OCI-LY1 (cell line): ENCODE data around the gene CD83.

Experiments used
- EZH2 ChIP-seq: fragments of 200-600 bp; sonication (generic), shearing (Covaris generic); IDR thresholded peaks from 2 replicates; pipeline ENCODE4 v1.8.0; 2017; ENCODE audit warnings: borderline replicate concordance, mixed run types, mild to moderate bottlenecking, antibody characterized with exemption, low read length, moderate library complexity, mixed read lengths
- TF ChIP-seq, protein P1 (sequence below): fragments of 200-600 bp; sonication (generic), shearing (Covaris generic); IDR thresholded peaks from 2 replicates; pipeline ENCODE4 v1.5.1; 2017; ENCODE audit warnings: mild to moderate bottlenecking, antibody characterized with exemption, low read length, moderate library complexity, mixed read lengths

DNA sequence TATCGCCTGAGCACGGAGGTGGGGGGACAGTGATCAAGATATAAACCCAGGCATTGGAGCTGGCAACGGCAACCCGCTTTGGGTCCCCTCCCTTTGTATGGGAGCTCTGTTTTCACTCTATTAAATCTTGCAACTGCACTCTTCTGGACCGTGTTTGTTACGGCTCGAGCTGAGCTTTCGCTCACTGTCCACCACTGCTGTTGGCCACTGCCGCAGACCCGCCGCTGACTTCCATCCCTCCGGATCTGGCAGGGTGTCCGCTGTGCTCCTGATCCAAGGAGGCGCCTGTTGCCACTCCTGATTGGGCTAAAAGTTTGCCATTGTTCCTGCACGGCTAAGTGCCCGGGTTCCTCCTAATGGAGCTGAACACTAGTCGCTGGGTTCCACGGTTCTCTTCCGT is 48.9 kb upstream of the CD83 start:
- TF ChIP-seq, protein P1, sequence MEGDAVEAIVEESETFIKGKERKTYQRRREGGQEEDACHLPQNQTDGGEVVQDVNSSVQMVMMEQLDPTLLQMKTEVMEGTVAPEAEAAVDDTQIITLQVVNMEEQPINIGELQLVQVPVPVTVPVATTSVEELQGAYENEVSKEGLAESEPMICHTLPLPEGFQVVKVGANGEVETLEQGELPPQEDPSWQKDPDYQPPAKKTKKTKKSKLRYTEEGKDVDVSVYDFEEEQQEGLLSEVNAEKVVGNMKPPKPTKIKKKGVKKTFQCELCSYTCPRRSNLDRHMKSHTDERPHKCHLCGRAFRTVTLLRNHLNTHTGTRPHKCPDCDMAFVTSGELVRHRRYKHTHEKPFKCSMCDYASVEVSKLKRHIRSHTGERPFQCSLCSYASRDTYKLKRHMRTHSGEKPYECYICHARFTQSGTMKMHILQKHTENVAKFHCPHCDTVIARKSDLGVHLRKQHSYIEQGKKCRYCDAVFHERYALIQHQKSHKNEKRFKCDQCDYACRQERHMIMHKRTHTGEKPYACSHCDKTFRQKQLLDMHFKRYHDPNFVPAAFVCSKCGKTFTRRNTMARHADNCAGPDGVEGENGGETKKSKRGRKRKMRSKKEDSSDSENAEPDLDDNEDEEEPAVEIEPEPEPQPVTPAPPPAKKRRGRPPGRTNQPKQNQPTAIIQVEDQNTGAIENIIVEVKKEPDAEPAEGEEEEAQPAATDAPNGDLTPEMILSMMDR: no peak
- TF ChIP-seq EZH2: no peak
